T1000 (cell line): ENCODE measurements around the gene TRIOBP.

Experiments
- DNase-seq: peaks from one replicate; lab custom pipeline; 2025; ENCODE audit warnings: mixed read lengths; lab: John Stamatoyannopoulos, UW

TRIOBP gene

GRCh38 chr22:37728620-37729019 is 31.8 kb downstream of the TRIOBP start:
- no peak for DNase-seq

- DNase-seq: no peak
These were observed 35.1 kb downstream of the TRIOBP start for GRCh38 chr22:37731804-37732471.

GRCh38 chr22:37732699-37733607 is 36.1 kb downstream of the TRIOBP start:
- DNase-seq: no peak

- no peak for DNase-seq
These were observed 37.0 kb downstream of the TRIOBP start for GRCh38 chr22:37733625-37734401.

GRCh38 chr22:37734402-37734700 is 37.5 kb downstream of the TRIOBP start:
- no peak for DNase-seq

GRCh38 chr22:37734964-37735451 is 38.2 kb downstream of the TRIOBP start:
- DNase-seq: no peak

GRCh38 chr22:37739035-37739434 is 42.2 kb downstream of the TRIOBP start:
- no peak for DNase-seq

GRCh38 chr22:37739611-37740049 is 42.8 kb downstream of the TRIOBP start:
- no peak for DNase-seq

- DNase-seq: no peak
These were observed 43.8 kb downstream of the TRIOBP start for GRCh38 chr22:37740455-37741311.

GRCh38 chr22:37741312-37741795 is 44.5 kb downstream of the TRIOBP start:
- DNase-seq: no peak

GRCh38 chr22:37742376-37743171 is 45.7 kb downstream of the TRIOBP start:
- DNase-seq: peak; percentile 65

GRCh38 chr22:37744589-37744988 is 47.7 kb downstream of the TRIOBP start:
- no peak for DNase-seq

GRCh38 chr22:37745548-37746365 is 48.9 kb downstream of the TRIOBP start:
- DNase-seq: peak; percentile 63

GRCh38 chr22:37746366-37747079 is 49.7 kb downstream of the TRIOBP start:
- DNase-seq: no peak

- peak; percentile 38 for DNase-seq
These were observed 50.3 kb downstream of the TRIOBP start for GRCh38 chr22:37747080-37747714.

- DNase-seq: no peak
These were observed 50.9 kb downstream of the TRIOBP start for GRCh38 chr22:37747715-37748100.

GRCh38 chr22:37748659-37749058 is 51.8 kb downstream of the TRIOBP start:
- DNase-seq: no peak

- no peak for DNase-seq
These were observed 52.4 kb downstream of the TRIOBP start for GRCh38 chr22:37749226-37749625.
